Amniotic epithelial cell (primary cell): Measurements from ENCODE around the gene PLAAT5.
"Not testable (repeated sequence)": the region's sequence is repeated elsewhere in the genome, so short reads cannot be mapped to it uniquely, and the experiment has no call there.

Experiments
- DNase-seq: peaks from one replicate; pipeline ENCODE4 v3.0.0-alpha.2; 2010; ENCODE audit warnings: low read depth

Gene PLAAT5, protein sequence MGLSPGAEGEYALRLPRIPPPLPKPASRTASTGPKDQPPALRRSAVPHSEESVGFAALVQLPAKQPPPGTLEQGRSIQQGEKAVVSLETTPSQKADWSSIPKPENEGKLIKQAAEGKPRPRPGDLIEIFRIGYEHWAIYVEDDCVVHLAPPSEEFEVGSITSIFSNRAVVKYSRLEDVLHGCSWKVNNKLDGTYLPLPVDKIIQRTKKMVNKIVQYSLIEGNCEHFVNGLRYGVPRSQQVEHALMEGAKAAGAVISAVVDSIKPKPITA

GRCh38 chr11:63490551-63491239 is at the start of gene PLAAT5:
TSS of gene PLAAT5 (minus strand) at chr11:63491167. CDS start at chr11:63491034, 133 bp downstream.
- peak; percentile 53 for DNase-seq

GRCh38 chr11:63537293-63538101 is 46.5 kb upstream of the PLAAT5 start:
- peak; percentile 27 for DNase-seq

DNA sequence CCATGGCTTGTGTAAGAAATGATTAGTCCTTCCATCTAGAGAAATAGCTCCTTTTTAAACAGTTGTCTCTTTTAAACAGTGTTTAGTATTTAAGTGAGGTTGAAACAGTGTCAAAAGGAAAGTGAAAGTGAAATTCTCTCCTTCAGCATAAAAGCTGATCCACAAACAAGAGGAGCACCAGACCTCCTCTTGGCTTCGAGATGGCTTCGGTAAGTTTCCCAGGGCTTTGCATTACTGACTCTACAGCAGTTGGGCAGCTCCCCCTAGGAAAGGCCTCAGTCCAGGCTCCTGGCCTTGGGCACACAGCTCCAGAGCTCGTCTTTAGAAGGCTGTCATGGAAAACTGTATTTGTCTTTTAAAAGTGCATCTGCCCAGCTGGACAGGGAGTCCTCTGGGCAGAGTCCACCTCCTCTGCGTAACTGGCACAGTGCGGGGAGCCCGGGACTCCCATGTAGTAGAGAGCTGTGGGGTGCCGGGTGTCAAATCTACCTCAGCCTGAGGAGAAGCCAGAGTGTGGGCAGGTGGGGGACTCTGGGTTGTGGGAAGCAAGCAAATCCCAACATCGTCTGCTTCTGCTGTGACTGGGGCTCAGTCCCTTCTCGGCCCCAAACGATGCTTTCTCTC is 45.8 kb upstream of the PLAAT5 start, which contains the start of gene PLAAT4:
TSS of gene PLAAT4 (plus strand) at position 140 of the 624 bp plus-strand sequence. CDS start at position 201, 61 bp downstream.
- DNase-seq = peak; percentile 73

DNA sequence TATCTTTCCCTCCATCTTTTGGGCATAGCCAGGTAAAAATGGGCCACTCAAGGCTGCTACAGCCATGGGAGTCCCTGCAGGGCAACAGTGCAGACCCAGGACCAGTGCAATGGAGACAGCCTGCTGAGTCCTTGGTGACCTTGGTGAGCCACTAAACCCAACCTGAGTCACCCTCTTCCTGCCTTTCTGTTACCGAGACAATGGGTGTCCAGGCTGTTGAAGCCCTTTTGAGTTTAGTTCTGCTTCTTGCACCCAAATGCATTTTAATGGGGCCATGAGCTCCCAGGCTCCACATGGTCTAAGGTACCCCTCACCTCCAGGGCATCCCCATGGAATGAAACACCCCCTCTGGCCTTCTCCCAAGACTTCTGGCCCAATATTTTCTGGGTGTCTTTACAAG is 44.8 kb upstream of the PLAAT5 start:
- no peak for DNase-seq

DNA sequence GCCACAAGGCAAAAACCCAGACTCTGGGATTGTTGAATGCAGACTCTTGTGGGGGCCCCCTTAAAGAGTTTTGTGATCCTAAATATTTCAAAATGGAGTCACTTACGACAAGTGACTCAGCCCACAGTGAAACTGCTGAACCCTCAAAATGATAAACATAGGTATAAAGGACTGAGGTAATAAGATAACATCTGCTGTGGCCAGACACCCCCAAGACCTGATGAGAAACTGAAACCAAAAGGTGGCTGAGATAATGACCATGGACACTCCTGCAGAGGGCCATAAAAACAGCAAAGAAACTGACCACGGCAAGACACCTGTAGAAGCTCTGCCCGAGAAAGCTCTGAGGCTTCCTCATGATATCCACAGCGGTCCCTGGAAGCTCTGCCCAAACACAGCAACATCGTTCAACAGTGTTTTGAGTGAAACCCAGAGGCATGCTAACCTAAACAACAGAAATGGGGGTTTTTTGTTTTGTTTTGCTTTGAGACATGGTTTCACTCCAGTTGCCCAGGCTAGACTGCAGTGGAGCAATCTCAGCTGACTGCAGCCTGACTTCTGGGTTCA is 44.0 kb upstream of the PLAAT5 start:
- DNase-seq = no peak

DNA sequence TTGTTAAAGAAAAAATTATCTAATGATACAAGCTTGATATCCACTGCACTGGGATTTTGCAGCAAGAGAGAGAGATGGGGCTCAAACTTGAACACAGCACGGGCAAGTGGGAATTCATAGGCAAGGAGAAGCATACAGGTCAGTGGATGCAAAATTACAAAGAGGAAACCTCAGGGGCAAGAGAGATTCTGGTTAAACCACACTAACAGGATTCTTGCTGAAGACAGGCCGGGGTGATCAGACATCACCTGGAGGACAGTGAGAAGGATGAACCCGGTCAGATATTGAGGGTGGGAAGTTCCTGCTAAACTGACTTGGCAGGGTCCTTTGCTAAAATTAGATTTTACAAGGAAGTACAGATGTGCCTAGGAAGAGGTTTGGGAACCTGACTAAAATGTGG is 43.1 kb upstream of the PLAAT5 start:
- no peak for DNase-seq

DNA sequence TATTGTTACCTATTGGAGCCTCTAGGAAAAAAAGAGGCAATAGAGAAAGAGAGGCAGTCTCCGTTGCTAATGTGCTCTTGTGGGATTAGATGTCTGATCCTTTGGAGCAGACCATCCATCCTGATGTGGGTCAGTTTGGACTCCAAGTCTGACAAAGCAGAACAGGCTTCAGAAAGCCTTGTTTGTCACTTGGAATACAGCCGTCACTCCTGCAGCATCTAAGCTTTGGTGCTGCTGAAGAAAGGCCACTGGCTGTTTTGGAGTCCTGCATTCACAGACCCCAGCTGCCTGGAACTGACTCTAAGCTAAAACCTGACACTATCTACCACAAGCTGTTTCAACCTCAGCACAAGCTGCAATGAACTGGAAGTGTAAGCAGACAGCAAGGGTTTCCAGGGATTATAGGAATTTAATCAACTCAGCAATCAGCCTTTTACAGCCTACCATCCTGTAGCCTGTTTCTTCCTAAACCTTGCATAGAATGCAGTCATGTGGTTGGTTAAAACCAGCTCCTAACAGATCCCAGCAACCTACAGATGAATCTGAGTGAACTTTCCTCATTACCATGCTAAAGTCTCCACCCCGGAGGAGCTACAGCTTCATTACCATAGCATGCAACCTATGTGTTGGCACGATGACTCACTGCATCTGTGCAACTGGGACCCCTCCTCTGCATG is 42.0 kb upstream of the PLAAT5 start:
- peak; percentile 25 for DNase-seq

DNA sequence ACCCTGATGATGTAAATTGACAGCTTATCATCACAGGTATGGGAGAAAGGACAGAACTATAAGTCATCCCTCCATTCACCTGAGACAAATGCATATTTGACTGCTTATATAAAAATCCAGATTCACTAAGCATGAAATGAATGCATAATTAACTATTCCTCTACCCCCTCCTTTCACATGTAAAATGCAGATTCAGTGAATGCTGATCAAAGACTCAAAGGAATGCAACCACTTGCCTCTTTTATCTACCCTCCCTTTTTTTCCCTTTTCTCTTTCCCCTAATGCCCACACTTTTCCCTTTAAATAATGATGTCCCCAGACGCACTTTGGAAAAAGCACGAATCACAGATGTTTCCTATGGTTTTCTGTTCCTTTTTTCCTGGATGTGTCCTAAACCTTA is 41.1 kb upstream of the PLAAT5 start:
- no peak for DNase-seq

DNA sequence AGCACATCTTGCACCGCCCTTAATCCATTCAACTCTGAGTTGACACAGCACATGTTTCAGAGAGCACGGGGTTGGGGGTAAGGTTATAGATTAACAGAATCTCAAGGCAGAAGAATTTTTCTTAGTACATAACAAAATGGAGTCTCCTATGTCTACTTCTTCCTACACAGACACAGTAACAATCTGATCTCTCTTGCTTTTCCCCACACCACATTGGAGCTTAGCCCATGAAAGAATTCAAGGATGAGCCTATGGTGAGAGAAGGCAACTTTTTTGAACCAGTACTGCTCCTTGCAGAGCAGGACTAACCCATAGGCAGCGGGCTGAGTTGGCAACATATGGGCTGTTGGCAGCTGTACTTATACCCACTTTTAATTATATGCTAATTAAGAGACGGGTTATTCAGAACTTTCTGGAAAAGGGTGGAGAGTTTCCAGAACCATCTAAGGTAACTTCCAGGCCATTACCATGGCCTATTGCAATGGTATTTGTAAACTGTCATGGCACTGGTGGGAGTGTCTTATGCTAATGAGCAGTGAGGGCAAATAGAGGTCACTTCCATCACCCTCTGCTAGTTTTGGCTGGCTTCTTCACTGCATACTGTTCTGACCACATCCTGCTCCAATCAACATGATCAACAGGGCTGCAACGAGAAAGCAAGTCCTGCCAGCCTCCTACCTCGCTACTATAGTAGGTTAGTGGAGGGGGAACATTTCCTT is 40.3 kb upstream of the PLAAT5 start:
- DNase-seq = peak; percentile 94

- no peak for DNase-seq
Observed at GRCh38 chr11:63530021-63530420, 39.1 kb upstream of the PLAAT5 start.

DNA sequence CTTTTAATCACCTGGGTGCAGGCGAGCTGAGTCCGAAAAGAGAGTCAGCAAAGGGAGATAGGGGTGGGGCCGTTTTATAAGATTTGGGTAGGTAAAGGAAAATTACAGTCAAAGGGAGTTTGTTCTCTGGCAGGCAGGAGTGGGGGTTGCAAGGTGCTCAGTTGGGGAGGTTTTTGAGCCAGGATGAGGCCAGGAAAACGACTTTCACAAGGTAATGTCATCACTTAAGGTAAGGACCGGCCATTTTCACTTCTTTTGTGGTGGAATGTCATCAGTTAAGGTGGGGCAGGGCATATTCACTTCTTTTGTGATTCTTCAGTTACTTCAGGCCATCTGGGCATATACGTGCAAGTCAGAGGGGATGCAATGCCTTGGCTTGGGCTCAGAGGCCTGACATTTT is 38.4 kb upstream of the PLAAT5 start:
- not testable (repeated sequence) for DNase-seq

DNA sequence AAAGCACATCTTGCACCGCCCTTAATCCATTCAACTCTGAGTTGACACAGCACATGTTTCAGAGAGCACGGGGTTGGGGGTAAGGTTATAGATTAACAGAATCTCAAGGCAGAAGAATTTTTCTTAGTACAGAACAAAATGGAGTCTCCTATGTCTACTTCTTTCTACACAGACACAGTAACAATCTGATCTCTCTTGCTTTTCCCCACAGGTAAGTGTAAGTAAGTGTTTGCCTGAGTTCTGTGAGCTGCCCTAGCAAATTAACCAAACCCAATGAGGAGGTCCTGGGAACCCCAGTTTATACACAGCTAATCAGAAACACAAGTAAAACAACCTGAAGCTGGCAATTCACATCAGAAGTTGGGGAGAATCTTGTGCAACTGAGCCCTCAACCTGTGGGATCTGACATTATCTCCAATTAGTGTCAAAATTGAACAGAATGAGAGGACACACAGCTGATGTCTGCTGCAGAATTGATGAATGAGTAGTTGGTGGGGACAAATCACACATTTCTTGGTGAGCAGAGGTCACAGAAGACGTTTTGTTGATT is 37.8 kb upstream of the PLAAT5 start:
- not testable (repeated sequence) for DNase-seq

DNA sequence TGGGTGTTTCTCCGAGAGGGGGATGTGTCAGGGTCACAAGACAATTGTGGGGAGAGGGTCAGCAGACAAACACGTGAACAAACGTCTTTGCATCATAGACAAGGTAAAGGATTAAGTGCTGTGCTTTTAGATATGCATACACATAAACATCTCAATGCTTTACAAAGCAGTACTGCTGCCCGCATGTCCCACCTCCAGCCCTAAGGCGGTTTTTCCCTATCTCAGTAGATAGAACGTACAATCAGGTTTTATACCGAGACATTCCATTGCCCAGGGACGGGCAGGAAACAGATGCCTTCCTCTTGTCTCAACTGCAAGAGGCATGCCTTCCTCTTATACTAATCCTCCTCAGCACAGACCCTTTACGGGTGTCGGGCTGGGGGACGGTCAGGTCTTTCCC is 37.2 kb upstream of the PLAAT5 start:
- not testable (repeated sequence) for DNase-seq

DNA sequence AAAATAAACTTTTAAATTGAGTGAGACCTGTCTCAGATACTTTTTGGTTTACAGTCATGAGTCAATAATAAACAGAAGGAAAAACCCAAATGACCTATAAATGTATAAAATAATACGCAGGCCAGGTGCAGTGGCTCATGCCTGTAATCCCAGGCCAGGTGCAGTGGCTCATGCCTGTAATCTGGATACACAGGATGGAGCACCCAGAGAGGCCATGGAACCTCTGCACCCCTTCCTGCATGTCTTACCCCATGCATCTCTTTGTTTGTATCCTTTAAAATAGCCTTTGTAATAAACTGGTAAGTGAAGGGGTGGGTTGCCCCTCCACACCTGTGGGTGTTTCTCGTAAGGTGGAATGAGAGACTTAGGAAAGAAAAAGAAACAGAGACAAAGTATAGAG is 36.7 kb upstream of the PLAAT5 start:
- DNase-seq = no peak

DNA sequence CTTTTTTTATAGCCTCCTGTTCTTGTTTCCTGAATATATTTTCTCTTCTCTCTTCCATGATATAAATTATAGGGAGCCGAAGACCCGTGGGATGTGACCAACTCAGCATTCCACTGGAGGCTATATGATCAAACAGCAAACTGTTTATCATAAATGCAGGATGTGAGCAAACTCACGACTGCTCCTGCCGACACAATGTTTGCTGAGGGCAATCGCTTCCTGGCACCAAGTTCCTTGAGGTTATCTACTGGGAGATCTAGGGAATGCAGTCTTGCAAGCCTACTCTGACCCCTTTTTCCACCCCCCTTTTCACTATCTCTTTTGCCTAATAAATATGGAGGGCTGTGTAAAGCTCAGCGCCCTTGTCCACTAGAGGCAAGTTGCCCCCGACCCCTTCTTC is 32.2 kb upstream of the PLAAT5 start:
- DNase-seq = no peak

DNA sequence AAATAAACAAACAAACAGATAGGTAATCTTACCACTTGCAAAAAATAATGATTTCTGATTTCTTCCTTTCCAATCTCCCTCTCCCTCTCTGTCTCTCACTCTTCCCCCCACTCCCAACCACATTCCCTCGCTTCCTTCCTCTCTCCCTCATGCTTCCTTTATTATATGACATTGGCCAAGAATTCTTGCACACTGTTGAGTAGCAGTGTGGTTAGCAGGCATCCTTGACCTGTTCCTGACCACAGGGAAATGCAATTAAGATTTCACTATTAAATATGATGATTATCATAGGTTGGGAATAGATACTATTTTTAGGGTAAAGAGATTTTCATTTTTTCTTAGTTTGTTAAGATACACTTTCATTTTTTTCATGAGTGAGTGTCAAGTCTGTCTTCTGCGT is 30.9 kb upstream of the PLAAT5 start:
- DNase-seq = peak; percentile 63

DNA sequence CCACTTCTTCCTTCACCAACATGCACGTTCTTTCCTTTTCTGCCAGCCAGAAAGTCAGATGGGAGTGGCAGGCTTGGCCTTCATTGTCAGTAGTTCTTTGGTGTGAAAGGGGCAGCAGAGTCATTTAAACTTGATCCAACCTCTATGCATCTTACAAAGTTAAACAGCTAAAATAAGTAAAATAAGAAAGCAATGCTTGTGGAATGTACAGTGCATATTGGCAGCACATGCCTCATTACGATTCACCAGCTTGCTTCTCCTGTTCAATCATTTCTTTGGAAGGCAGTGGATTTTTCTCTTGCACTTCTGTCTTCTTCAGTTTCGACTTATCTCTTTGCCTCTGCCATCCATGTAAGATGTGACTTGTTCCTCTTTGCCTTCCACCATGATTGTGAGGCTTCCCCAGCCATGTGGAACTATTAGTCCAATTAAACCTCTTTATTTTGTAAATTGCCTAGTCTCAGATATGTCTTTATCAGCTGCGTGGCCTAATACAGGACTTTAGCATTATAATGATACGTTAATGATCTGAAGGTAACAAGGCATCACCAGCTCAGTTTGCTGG is 29.7 kb upstream of the PLAAT5 start:
- no peak for DNase-seq

GRCh38 chr11:63518548-63518947 is 27.6 kb upstream of the PLAAT5 start:
- peak; percentile 83 for DNase-seq

DNA sequence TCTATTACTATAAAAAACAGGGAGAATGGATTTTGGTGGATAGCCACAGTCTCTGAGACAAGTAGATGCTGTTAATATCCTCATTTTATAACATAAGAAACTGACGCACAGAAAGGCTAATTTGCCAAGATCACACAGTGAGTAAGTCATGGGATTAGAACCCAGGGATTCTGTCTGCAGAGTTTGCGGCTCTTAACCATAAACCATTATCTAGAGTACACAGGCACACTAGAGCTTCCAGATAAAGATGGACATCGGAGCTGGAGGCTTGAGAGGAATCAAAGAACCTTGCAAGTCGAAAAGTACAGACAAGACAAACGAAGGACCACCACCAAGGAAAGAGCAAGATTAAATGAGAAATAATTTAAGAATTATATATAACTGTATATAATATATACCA is 26.2 kb upstream of the PLAAT5 start:
- DNase-seq = no peak

- no peak for DNase-seq
Observed at GRCh38 chr11:63516109-63516508, 25.1 kb upstream of the PLAAT5 start.
